ENCODE data around the gene LPAR1. TPM values are rescaled to one million over a fixed set of nuclear protein-coding genes. Genes with fewer than 3 reads are reported as not detected.

LPAR1 gene
- total RNA-seq, 2 donors from 2014 or later = 20.2 to 48.2 TPM

- Histone ChIP-seq H3K4me3 (no peak overlapping the region), H3K27me3 (no peaks in the 10 kb centered on the region), H3K27ac (no peak overlapping the region), H3K36me3 (no peaks in the 10 kb centered on the region), H3K4me1 (no peaks in the 10 kb centered on the region), H3K9me3 (no peaks in the 10 kb centered on the region)
- no peak for DNase-seq (ENCODE audit: low spot score)
- no peak for TF ChIP-seq CTCF (IDR thresholded peaks at IDR 0.05)
These were observed 22.3 kb downstream of the LPAR1 start for GRCh38 chr9:111016016-111016415.

- H3K4me1 ChIP-seq = no peaks in the 10 kb centered on the region
- no peak for DNase-seq (ENCODE audit: low spot score)
- no peak for TF ChIP-seq CTCF (IDR thresholded peaks at IDR 0.05)
- H3K4me3 ChIP-seq = no peak overlapping the region
- H3K36me3 ChIP-seq = no peaks in the 10 kb centered on the region
- no peak overlapping the region for H3K27ac ChIP-seq
- H3K9me3 ChIP-seq = no peaks in the 10 kb centered on the region
- H3K27me3 ChIP-seq = no peaks in the 10 kb centered on the region
These were observed 24.6 kb downstream of the LPAR1 start for GRCh38 chr9:111013707-111014106.

- no peaks in the 10 kb centered on the region for H3K9me3 ChIP-seq
- H3K4me3 ChIP-seq = no peak overlapping the region
- no peaks in the 10 kb centered on the region for H3K36me3 ChIP-seq
- no peaks in the 10 kb centered on the region for H3K27me3 ChIP-seq
- no peak for DNase-seq (ENCODE audit: low spot score)
- H3K4me1 ChIP-seq = no peaks in the 10 kb centered on the region
- no peak for TF ChIP-seq CTCF (IDR thresholded peaks at IDR 0.05)
- H3K27ac ChIP-seq = no peak overlapping the region
These were observed 25.0 kb downstream of the LPAR1 start for GRCh38 chr9:111013250-111013649.

GRCh38 chr9:111008158-111009075 is 29.9 kb downstream of the LPAR1 start:
- H3K27ac ChIP-seq = no peak overlapping the region
- no peak overlapping the region for H3K4me3 ChIP-seq
- no peak for TF ChIP-seq CTCF (IDR thresholded peaks at IDR 0.05)
- no peaks in the 10 kb centered on the region for H3K27me3 ChIP-seq
- H3K36me3 ChIP-seq = no peaks in the 10 kb centered on the region
- H3K4me1 ChIP-seq = no peaks in the 10 kb centered on the region
- DNase-seq (ENCODE audit: low spot score) = no peak
- no peaks in the 10 kb centered on the region for H3K9me3 ChIP-seq

- H3K9me3 ChIP-seq = no peaks in the 10 kb centered on the region
- H3K27ac ChIP-seq = no peak overlapping the region
- no peak overlapping the region for H3K4me3 ChIP-seq
- H3K27me3 ChIP-seq = no peaks in the 10 kb centered on the region
- H3K36me3 ChIP-seq = no peaks in the 10 kb centered on the region
- DNase-seq (ENCODE audit: low spot score) = no peak
- TF ChIP-seq CTCF (IDR thresholded peaks at IDR 0.05) = no peak
- no peaks in the 10 kb centered on the region for H3K4me1 ChIP-seq
These were observed 32.4 kb downstream of the LPAR1 start for GRCh38 chr9:111005746-111006470.
